Measurements from ENCODE around the gene CLEC4A.

DNA sequence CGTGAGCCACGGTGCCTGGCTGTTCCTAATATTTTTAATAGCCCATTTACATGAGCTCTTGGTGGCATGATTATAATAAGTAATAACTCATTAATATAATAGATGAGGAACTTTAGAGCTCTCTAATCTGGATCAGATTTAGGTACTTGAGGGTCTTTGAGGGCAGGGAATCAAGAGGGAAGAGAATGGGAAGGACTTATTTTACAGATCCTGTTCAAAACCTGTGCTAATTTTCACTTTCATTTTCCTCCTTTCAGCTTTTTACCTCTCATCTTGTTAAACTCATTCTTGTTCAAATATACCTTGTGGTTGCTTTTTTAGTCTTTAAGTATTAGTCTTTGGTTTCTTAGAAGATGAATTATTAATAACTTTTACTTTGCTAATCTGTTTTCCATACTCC is 35.8 kb upstream of the CLEC4A start:
- TF ChIP-seq GATA3 (IDR thresholded peaks at IDR 0.05; ENCODE audit: low read depth, low read length), result no peak
- no peak for TF ChIP-seq GATA2 (IDR thresholded peaks at IDR 0.05; ENCODE audit: low read depth, low read length)
